GM12878 (cell line): ENCODE measurements around the gene EVI5L. TPM values are rescaled to one million over a fixed set of nuclear protein-coding genes. Genes with fewer than 3 reads are reported as not detected.

Experiments
- ATF3 ChIP-seq: IDR thresholded peaks from 2 replicates; pipeline ENCODE4 v1.6.1; 2011; ENCODE audit warnings: low read depth, mild to moderate bottlenecking, low read length, moderate library complexity, borderline replicate concordance; ENCODE audit errors: extremely low read depth
- CEBPB ChIP-seq, 2 experiments: fragments of 150-350 bp in 1 of 2; IDR thresholded peaks; 2 replicates each; pipeline ENCODE4 v1.6.1; 2012 to 2014; ENCODE audit warnings: low read depth in 2 of 2, low read length in 2 of 2, borderline replicate concordance in 1 of 2, inconsistent platforms in 1 of 2
- CHD2 ChIP-seq: IDR thresholded peaks from 2 replicates; pipeline ENCODE4 v1.6.1; 2011; ENCODE audit warnings: low read depth, low read length, improper control_type of control experiment, borderline replicate concordance
- CUX1 ChIP-seq: IDR thresholded peaks from 2 replicates; pipeline ENCODE4 v1.6.1; 2012; ENCODE audit warnings: improper control_type of control experiment, low read depth, low read length; ENCODE audit not compliant: insufficient replicate concordance
- EED ChIP-seq: sonication (generic); IDR thresholded peaks from 2 replicates; pipeline ENCODE4 v1.6.1; 2016; ENCODE audit warnings: antibody characterized with exemption, low read depth
- FOXM1 ChIP-seq: IDR thresholded peaks from 2 replicates; pipeline ENCODE4 v1.6.1; 2012; ENCODE audit warnings: low read depth, mild to moderate bottlenecking, inconsistent platforms, low read length, moderate library complexity
- KAT2A ChIP-seq: conservative IDR thresholded peaks from 2 replicates; pipeline ENCODE4 v1.6.1; 2011; ENCODE audit warnings: low read depth, low read length; ENCODE audit not compliant: control insufficient read depth
- NFIC ChIP-seq: IDR thresholded peaks from 2 replicates; pipeline ENCODE4 v1.6.1; 2012; ENCODE audit warnings: low read depth, mild to moderate bottlenecking, inconsistent platforms, low read length, moderate library complexity
- PBX3 ChIP-seq: IDR thresholded peaks from 2 replicates; pipeline ENCODE4 v1.6.1; 2011; ENCODE audit warnings: mild to moderate bottlenecking, low read depth, low read length, moderate library complexity; ENCODE audit not compliant: insufficient replicate concordance
- POLR2A ChIP-seq: IDR thresholded peaks from 2 replicates; pipeline ENCODE4 v1.6.1; 2011; ENCODE audit warnings: low read depth, mild to moderate bottlenecking, low read length
- POLR2AphosphoS5 ChIP-seq: IDR thresholded peaks from 2 replicates; pipeline ENCODE4 v1.6.1; 2011; ENCODE audit warnings: mild to moderate bottlenecking, low read length, inconsistent platforms
- SRF ChIP-seq, 2 experiments: IDR thresholded peaks; 2 replicates each; pipeline ENCODE4 v1.6.1; 2011; ENCODE audit warnings: low read depth in 2 of 2, low read length in 2 of 2, mild to moderate bottlenecking in 1 of 2, moderate library complexity in 1 of 2
- ZBED1 ChIP-seq: IDR thresholded peaks from 2 replicates; pipeline ENCODE4 v1.6.1; 2016; ENCODE audit warnings: borderline replicate concordance
- ZBTB11 ChIP-seq: fragments of 450-650 bp; formaldehyde crosslinking; IDR thresholded peaks from 2 replicates; pipeline ENCODE4 v1.5.0; 2022; ENCODE audit warnings: mild to moderate bottlenecking, missing genetic modification characterization
- ZSCAN29 ChIP-seq: fragments of 450-650 bp; IDR thresholded peaks from 2 replicates; pipeline ENCODE4 v1.6.1; 2017; ENCODE audit warnings: mild to moderate bottlenecking, moderate library complexity
- polyA plus RNA-seq, 11 experiments: library from polyadenylated mRNA; depleted of rRNA in 4 of 11; unstranded in 6 of 11; stranded (reverse) in 5 of 11; fragments of >200 nt; fragmentation: Nextera tagmentation in 4 of 11; fragmentation: Illumina TruSeq in 1 of 11; extraction: Ambion mirVana in 4 of 11; extraction: Trizol in 1 of 11; gene quantifications; 1 replicate in 1 of 11; 2 replicates in 10 of 11; pipeline versions ENCODE4 v1.2.1 to v1.2.3, GENCODE V29; 2011 to 2016; ENCODE audit warnings: inconsistent platforms in 2 of 11, missing spikeins in 2 of 11, low read depth in 1 of 11
- total RNA-seq, 4 experiments: library from RNA; depleted of rRNA in 3 of 4; stranded (reverse); fragments of >200 nt in 3 of 4; fragmentation: Illumina TruSeq in 1 of 4; extraction: Trizol in 1 of 4; gene quantifications; 2 replicates each; pipeline versions ENCODE4 v1.2.1 to v1.2.3, GENCODE V29; 2013 to 2021
- TF ChIP-seq, protein P1 (sequence below): fragments of 450-650 bp; IDR thresholded peaks from 2 replicates; pipeline ENCODE4 v1.6.1; 2017; ENCODE audit warnings: borderline replicate concordance
- TF ChIP-seq, protein P2 (sequence below): IDR thresholded peaks from 2 replicates; pipeline ENCODE4 v1.6.1; 2012; ENCODE audit warnings: low read length, inconsistent platforms

Gene EVI5L
- total and polyA plus RNA-seq, 10 of the 15 experiments (the other 5 are each of a cell fraction or from before 2014, with no cell fraction given), result 0.23 to 13.8 (median 5.0) TPM

DNA sequence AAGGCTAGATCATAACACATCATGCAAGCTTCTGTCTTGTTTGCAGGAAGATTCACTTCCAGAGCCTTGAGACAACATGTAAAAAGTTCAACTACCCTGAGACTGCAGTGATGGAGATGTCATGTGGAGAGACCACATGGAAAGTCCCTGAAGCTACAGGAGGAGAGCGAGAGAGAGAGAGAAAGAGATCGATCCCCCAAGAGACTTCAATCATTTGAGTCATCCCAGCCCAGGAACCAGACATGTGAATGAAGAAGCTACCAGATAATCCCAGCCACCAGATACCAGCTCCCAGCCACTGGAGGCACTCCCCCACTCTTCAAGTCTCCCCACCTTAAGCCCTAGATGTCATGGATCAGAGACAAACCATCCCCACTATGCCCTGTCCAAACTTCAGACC is 10.7 kb upstream of the EVI5L start (continued):
- TF ChIP-seq CUX1 (peak; percentile 83), EED (peak; percentile 87), SRF (IDR thresholded peaks at IDR 0.05; ENCODE audit: low read depth in 2 of 2, low read length in 2 of 2) (no peak), PBX3 (no peak), CEBPB (IDR thresholded peaks at IDR 0.05; ENCODE audit: borderline replicate concordance in 1 of 2, low read depth in 2 of 2, low read length in 2 of 2) (no peak), POLR2A (no peak), FOXM1 (peak; percentile 68; the same call in 1 of the 2 replicates), ZSCAN29 (no peak), ZBED1 (no peak), ATF3 (no peak), POLR2AphosphoS5 (no peak), ZBTB11 (CRISPR knock-in tag) (no peak), KAT2A (no peak), NFIC (peak; percentile 64; the same call in 1 of the 2 replicates), CHD2 (no peak)
- TF ChIP-seq, protein P1, sequence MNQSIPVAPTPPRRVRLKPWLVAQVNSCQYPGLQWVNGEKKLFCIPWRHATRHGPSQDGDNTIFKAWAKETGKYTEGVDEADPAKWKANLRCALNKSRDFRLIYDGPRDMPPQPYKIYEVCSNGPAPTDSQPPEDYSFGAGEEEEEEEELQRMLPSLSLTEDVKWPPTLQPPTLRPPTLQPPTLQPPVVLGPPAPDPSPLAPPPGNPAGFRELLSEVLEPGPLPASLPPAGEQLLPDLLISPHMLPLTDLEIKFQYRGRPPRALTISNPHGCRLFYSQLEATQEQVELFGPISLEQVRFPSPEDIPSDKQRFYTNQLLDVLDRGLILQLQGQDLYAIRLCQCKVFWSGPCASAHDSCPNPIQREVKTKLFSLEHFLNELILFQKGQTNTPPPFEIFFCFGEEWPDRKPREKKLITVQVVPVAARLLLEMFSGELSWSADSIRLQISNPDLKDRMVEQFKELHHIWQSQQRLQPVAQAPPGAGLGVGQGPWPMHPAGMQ, result no peak
- TF ChIP-seq, protein P2, sequence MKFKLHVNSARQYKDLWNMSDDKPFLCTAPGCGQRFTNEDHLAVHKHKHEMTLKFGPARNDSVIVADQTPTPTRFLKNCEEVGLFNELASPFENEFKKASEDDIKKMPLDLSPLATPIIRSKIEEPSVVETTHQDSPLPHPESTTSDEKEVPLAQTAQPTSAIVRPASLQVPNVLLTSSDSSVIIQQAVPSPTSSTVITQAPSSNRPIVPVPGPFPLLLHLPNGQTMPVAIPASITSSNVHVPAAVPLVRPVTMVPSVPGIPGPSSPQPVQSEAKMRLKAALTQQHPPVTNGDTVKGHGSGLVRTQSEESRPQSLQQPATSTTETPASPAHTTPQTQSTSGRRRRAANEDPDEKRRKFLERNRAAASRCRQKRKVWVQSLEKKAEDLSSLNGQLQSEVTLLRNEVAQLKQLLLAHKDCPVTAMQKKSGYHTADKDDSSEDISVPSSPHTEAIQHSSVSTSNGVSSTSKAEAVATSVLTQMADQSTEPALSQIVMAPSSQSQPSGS, result peak; percentile 80
